ENCODE results near the gene BLCAP. TPM values are rescaled to one million over a fixed set of nuclear protein-coding genes. Genes with fewer than 3 reads are reported as not detected.
"Not testable (repeated sequence)": the region's sequence is repeated elsewhere in the genome, so short reads cannot be mapped to it uniquely, and the experiment has no call there.

Gene BLCAP
- polyA plus RNA-seq, 12 donors, result 217 to 606 (median 482) TPM

- DNase-seq, result no peak
These were observed 35.5 kb downstream of the BLCAP start for GRCh38 chr20:37492096-37492625.

DNA sequence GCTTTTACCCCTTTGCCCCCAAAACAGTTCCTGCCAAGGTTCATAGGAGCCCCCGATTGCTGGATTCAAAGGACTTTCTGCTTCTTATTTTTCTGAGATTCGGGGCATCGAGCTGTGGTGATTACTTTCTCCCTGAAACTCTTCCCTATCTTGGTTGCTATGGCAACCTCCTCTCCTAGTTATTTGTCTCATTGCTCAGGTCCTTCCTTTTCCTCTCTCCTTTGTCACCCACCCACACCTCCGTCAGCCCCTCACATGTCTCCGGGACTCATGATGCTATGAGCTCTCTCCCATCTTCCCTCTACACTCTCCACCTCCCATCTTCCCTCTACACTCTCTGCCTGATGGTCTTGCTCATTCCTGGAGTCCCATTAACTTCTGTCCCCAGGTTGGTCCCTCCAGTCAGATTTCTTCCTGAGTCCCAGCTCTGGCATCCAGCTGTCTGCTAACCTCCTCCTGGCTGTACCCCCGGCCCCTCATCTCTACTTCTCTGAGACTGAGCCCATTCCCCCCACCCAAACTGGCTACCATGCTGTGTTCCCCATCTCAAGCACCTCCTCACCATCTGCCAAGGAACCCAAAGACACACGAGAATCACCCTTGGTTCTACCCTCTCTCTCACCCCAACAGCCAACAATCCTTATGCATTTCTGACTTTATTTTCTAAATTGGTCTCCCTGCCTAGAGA is 36.9 kb downstream of the BLCAP start:
- DNase-seq, result no peak

DNA sequence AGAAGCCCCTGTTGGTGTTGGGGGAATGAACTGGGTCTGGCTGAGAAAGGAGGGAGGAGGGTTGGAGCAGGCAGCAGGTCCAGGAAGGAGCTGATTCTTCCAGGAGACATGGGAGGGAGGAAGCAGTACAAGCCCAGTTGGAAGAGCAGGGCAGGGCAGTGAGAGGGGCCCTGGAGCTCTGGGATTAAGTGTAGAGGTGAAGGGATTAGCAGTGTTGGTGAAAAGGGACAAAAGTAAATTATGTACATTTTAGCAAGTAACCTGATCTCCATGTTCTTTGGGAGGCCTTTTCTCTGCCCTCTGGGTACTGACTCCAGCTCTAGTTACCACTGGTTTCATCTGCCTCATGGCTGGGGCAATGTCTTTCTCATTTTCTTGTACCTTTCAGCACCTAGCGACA is 41.5 kb downstream of the BLCAP start:
- not testable (repeated sequence) for DNase-seq

DNA sequence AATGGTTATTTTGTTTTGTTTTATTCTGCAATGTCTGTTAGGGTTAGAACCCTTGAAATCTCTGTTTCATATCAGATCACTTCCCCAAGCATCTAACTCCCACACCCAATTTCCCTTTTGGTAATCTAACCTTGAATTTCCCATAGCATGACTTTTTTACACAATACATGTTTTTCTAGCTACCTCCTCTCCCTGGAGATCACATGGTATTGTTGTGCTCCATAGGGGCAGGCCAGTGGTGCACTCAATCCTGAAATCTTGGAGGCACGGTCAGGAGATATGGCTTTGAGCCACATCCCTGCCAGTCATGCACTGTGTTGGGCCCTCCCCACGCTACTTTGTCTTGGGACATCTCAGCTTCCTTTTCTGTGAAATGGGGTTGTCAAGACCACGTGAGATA is 43.3 kb downstream of the BLCAP start:
- no peak for DNase-seq

DNA sequence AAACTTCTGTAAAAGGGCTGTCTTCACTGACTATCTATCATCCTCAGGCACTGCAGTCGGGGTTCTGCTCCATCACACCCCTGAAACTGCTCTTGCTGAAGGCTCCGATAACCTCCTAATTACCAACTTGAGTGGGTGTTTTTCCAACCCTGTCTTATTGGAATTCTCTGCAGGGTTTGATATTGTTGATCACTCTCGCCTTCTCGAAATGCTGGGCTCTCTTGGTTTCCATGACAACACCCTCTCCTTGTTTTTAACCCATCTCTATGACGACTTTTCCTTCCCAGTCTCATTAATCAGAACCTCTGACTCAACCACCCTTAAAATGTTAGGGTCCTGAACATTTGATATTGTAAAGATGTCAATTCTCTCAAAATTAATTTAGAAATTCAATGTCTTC is 46.1 kb downstream of the BLCAP start:
- DNase-seq, result no peak

DNA sequence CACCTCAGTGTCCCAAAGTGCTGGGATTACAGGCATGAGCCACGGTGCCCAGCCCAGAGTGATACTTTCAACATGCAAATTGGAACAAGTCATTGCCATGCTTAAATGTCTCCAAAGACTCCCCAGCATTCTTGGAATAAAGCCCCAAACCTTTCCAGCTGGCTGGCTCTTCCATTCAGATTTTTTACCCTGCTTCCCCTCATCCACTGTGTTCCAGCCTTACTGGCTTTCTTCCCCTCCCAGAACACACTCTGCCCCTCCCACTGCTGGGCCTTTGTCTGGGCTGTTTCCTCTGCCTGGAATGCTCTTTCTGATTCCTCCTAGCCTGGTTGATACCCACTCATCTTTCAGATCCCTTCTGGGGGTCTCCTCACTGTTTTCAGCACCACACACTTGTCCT is 46.8 kb downstream of the BLCAP start:
- no peak for DNase-seq

- DNase-seq, result no peak
These were observed 47.6 kb downstream of the BLCAP start for GRCh38 chr20:37479925-37480691.

DNA sequence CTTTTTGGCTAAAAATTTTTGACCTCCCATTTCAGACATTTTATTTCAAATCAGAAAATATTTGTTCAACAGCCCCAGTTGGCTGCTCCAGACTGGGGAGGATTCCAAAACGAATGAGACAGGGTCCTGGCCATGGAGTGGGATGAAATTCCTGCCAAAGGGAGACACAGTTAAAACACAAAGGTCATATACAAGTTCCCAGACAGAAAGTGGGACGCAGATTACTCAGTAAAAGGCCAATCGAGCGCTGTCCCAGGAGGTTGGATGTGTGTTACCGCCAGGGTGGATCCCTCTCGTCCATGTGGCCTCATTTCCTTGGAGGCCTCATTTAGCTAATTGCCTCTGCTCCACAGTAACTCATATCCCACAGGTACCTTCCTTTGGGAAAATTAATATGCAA is 48.4 kb downstream of the BLCAP start:
- DNase-seq, result no peak

DNA sequence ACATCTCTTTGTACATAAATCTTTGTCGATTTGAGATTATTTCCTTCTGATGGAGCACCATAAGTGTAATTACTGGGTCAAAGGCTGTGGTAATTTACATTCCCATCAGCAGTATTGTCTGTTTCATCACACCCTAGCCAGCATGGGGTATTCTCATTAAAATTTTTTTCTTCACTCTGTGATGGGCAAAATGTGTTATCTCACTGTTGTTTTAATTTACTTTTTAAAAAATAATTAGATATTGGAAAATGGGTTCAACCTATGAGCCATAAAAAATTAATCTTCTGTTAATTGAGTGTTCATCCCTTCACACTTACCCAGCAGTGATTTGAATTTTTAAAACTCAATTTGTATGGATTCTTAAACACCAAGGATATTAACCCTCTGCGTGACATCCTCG is 50.6 kb downstream of the BLCAP start:
- no peak for DNase-seq

DNA sequence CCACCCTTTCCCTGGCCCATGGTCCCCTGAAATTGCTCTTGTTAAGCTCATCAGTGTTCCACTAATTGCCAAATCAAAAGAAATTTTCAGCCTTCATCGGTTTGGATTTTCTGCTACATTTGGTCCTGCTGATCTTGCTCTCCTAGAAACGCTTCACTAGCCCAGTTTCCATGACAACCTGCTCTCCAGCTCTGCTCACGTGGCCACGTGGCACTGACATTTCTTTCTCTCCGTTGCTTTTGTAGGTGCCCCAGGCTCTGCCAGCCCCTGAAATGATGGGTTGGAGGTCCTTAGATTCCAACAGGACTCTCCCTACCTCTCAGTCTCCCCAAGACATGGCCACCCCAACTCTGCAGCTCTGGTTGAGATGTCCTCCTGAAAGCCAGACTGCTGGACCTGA is 52.4 kb downstream of the BLCAP start:
- DNase-seq, result no peak

- DNase-seq, result no peak
These were observed 53.3 kb downstream of the BLCAP start for GRCh38 chr20:37474386-37474785.

DNA sequence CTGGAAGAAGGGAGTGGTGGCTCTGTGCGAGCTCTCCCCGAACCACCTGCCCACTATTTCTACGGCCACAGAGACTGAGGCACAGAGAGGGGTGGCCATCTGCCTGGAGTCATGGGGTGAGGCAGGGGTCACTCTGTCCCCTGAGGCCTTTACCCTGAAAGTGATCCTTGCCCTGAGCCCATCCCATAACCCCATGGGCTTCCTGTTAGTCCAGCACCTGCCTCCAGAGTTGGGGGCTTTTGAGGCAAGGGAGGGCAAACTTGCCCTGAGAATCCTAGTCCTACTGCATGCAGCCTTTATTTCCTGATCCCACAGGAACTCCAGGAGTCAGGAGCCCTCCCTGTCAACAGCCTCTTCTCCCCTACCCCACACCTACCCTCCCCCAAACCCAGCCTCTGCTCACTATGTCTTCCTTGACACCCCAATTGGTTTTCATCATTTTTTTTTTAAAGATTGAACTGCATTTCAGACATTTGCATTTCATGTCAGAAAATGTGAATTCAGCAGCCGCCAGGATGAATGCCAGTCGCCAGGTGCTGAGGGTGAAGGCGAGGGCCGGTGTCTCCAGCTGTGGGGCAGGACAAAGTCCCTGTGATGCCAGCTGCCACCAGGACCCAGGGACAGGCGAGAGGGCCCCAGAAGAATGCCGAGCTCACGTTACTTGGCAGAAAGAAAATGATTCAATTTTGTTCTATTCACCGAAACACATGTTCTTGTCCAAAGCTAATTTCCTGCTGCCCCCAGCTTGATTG is 54.3 kb downstream of the BLCAP start:
- DNase-seq, result no peak

GRCh38 chr20:37472435-37472834 is 55.2 kb downstream of the BLCAP start:
- not testable (repeated sequence) for DNase-seq

GRCh38 chr20:37471741-37472235 is 55.9 kb downstream of the BLCAP start:
- no peak for DNase-seq

GRCh38 chr20:37470190-37470589 is 57.5 kb downstream of the BLCAP start:
- not testable (repeated sequence) for DNase-seq

- no peak for DNase-seq
These were observed 58.1 kb downstream of the BLCAP start for GRCh38 chr20:37469531-37469930.

GRCh38 chr20:37468886-37469285 is 58.8 kb downstream of the BLCAP start:
- DNase-seq, result no peak

Other genes starting within 250 kb of the BLCAP start
- 10 to 100 TPM in 11 of 12 donors, not detected in 1; 30.1 to 57.0 (median 36.3) TPM for gene MANBAL, start 238.2 kb downstream of the BLCAP start, polyA plus RNA-seq (ENCODE audit: insufficient read length in 12 of 12)
- 10 to 100 TPM in 11 of 12 donors, not detected in 1; 10.3 to 24.6 (median 15.9) TPM for gene SRC, start 181.7 kb downstream of the BLCAP start, polyA plus RNA-seq (ENCODE audit: insufficient read length in 12 of 12)
- gene NNAT, start 6.6 kb downstream of the BLCAP start, polyA plus RNA-seq (ENCODE audit: insufficient read length in 12 of 12), result 100 to 1,000 TPM in 11 of 12 donors, not detected in 1; 309 to 932 (median 465) TPM
- gene CTNNBL1, start 166.2 kb upstream of the BLCAP start, polyA plus RNA-seq (ENCODE audit: insufficient read length in 12 of 12), result 10 to 100 TPM in 11 of 12 donors, not detected in 1; 14.9 to 39.1 (median 28.9) TPM

Measured in muscle of arm (tissue), 12 donors.